Stimulated activated CD4-positive, alpha-beta T cell treated with anti-CD3 and anti-CD28 coated beads, Interleukin-1b, Interleukin-23, amount 100 ng/mL, for 24 hours (primary cell): Measurements from ENCODE around the gene ADAMTS17.

Experiments used
- DNase-seq, 4 experiments: peaks; one replicate each; pipeline ENCODE4 v3.0.0-alpha.2; 2020; ENCODE audit warnings: low read depth in 4 of 4, low spot score in 1 of 4

The ADAMTS17 gene

DNA sequence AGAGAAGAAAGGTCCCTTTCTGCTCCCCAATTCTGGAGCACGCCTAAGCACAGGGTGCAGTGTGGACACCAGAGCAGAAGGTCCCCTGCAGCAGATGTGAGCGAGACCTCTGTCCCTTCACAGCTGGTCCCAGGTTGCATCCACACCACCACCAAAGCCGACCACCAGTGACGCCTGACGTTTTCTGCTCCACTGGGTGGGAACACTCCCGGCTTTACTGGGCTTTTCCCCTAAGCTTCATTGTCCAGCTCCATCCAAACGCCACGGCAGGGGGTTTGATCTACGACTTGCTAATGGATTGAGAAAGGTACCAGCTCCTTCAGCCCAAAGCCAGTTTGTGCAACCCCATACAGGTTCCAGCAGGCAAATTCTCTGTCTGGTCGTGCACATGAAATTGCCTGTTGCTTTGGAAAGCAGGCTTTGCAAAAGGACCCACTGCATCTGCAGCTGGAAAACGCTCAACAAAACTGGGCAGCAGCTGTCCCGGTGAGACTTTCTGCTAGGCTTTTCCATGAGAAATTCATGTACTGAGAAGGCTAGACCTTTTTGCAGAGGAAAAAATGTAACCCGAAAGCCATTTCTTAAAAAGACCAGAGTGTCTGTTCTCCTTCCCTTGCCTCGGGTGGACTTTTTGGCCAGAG, 31.1 kb downstream of the ADAMTS17 start:
- no peak for DNase-seq

DNA sequence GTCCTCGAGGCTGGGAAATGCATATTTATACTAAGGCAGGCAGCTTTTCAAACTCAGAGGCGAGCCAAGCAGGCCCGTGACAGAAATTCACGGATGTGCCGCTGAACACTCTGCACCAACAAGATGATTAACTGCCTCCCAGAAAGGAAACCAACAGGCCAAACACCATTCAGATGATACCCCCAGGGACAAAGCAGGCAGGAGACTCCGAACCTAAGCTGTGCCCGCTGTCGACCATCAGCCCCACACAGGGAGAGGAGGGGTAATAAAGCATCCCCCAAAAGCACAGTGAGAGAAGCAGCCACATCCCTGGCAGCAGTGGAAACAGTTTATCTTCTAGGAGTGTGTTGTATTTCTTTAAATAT, 31.8 kb downstream of the ADAMTS17 start:
- DNase-seq = no peak

DNA sequence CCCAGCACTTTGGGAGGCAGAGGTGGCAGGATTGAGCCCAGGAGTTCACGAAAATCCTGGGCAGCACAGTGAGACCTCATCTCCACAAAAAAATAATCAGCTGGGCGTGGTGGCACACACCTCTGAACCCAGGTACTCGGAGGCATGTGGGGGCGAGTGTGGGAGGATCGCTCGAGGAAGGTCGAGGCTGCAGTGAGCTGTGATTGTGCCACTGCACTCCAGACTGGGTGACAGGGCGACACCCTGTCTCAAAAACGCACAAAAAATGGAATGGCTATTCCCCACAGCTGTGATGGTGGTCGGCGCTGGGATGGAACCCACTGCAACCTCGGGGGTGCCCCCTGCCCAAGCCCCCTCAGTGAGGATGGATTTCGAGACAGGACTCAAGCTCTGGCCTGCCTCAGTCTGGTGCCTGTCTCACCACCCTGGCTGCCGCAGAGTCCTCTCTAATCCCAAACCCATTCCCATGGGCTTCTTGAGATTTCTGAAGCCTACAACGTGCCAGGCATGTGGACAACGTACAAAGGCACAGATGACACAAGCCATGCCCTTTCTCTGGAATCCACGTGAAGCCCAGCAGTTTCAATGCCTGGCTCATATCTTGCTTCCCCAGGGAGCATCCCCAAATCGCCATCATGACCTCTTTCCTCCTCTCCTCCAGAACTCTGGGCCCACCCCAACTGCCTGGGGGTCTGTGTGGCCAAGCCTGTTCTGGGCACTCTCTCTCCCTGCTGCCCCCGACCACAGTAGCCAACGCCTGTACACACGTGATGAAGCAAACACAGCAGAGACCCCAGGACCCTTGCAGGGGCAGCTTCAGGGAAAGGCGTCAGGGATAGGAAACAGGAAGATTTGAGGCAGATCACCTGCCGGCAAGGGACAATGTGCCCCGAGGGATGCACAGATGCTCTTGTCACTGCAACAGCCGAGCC, 32.4 kb downstream of the ADAMTS17 start:
- no peak for DNase-seq

DNA sequence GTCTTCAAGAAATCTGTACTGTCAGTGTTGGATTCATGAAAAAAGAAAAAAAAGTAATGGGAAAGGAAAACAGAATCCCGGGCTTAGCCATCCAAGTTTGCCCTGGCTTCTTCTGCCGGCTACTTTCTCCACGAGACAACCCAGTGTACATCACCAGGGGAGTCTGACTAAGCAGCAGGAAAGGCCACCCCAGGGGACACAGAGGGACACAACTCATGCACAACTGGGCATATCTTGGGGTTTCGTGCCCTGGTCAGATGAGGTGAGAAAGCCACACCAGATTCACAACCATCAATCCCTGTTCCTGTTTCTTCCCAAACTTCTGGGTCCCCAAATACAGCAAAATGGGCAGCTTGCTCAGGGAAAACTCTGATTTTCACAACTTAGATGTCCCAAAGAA, 33.2 kb downstream of the ADAMTS17 start:
- DNase-seq = no peak

DNA sequence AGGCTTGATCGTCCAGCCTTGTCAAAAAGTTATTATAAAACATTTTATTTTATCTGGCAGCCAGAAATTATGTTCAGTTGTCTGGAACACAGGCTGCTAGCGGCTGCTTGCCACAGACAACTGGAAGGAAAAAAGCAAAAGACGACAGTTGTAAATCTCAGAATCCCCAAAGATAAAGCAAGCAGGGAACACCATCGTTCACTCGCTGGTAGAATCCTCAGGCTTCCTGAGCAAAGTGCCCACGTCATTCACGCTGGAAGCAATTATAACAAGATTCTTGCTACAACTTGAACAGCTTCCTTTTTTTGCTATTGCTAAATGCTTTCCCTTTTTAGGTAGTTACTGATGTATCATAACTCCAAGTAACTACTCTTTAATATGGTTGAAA, 33.6 kb downstream of the ADAMTS17 start:
- DNase-seq = no peak

DNA sequence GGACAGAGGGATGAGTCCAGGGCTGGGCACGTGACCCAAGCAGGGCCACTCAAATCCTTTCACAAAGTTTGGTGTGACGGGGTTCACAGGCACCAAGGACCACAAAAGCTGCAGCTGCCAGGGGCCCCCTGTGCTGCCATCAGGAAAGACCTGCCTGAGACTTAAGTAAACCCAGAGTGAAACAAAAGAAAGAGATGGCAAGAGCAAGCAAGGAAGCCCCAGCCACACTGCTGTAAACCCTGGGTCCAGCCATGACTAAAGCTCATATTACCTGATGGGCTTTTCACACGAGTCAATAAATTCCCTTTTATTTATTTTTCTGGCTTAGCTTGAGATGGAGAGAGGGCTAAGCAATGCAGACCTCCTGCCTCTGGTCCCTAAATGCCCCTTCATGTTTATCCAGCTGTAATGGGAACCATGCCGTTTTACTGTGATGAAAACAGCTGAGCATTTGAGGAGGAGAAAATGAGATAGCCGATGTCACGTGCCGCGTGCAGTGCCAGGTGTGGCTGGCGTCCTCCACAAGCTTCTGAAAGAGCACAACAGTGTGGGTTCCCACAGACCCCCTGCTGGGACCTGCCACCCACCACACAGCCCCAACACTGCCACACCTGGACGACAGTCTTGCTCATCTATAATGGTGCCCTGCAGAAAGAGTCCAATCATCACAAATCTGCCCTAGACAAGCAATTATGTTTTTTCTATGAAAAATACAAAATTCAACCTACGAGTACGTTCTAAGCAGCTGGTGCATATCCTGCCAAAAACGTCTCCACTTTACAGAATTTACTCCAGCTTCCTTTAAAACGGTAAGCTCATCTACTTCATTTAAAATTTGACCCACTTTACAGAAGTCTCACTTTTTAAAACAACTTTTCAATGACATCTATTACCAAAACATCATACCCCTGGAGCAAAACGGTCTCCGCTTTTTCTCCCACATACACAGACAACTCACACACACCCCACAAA, 34.2 kb downstream of the ADAMTS17 start:
- no peak for DNase-seq

DNA sequence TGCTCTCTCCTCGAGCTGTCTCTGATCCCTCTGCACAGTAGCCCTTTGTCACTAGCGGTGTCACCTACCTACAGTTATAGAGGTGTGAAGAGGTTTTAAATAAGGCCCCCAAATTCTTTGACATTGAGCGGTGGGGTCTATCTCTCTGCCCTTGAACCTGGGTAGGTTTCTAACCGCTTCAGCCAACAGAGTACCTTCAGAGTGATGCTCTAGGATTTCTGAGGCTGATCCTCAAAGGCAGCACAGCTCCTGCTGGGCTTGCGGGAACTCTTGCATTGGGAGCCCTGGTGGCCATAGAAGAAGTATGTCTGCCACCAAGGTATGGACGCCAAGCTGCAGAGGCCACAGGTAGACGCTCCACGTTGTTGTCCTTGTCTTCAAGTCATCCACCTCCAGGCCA, 35.7 kb downstream of the ADAMTS17 start:
- DNase-seq = no peak

DNA sequence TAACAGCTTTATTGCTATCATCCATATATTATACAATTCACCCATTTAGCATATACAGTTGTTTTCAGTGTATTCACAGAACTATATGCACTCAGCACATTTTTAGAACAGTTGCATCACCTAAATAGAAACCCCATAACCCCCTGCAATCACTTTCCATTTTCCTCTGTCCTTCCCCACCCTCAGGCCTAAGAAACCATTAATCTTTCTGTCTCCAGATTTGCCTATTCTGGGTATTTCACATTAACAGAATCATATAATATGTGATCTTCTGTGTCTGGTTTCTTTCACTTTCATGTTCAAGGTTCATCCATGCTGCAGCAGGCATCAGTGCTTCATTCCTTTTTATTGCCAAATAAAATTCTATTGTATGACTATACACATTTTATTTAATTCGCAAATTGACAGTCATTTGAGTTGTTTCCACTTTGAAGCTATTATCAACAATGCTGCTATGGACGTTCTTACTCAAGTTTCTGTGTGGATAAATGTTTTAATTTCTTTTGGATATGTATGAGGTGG, 39.8 kb downstream of the ADAMTS17 start:
- DNase-seq = no peak

DNA sequence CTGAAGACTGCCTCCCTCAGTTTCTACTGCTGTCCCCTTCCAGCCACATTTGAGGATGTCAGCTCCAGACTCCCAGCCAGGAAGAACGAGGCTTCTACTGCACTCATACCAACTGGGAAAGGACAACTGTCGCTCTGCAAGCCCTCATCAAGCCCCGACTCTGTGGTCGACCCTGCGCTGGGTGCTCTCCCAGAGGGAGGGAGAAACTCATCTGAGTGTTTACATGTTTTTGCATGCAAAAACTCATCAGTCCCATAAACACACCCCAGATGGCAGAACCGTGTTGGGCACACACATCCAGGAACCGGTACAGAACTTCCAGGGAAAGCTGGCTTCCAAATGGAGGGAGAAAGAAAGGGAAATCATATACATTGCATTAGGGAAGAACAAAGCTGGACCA, 43.5 kb downstream of the ADAMTS17 start:
- no peak for DNase-seq

DNA sequence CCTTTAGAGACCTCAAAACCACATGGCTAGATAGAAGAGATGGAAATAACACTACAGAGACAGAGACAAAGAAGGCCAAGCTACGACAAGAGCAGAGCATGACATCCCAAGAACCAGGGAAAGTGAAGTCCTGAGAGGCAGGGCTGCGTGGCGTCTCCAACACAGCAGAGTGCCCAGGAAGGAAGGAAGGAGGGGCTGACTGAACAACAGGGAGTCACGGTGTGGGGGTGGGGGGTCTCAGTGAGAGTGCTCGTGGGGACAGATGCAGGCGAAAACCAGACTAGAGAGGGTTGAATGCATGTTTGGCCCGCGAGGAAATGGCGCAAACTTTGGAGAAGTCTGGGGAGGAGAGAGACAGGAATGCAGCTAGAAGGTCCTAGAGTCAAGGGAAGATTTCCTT, 44.0 kb downstream of the ADAMTS17 start:
- DNase-seq = no peak

DNA sequence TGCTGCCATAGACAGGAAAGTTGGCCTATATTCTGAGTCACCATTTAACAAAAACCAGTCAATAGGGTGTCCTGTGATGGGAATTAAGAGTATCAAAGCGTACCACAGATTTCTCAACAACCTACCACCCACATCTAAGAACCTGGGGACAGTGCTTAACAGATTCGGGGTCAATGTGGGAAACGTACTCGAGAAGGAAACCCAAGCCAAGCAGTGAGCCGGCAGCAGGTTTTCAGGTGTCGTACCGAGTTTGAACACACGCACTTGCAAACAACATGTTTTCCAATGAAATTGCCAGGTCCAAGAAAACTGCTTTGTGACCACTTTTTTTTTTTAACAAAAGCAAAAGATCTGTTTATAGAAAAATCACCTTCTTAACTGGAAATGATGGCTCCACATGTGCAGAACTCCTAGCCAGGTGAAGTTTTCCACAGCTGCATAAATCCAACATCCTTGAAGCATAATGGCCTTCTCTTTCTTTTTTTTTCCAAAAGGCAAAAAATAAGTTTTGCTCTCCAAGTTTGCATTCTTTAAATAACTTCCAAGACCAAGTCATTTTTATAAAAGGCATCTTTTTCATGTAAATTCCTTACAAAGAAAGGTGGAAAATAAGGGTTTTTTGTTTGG, 45.7 kb downstream of the ADAMTS17 start:
- DNase-seq = no peak

DNA sequence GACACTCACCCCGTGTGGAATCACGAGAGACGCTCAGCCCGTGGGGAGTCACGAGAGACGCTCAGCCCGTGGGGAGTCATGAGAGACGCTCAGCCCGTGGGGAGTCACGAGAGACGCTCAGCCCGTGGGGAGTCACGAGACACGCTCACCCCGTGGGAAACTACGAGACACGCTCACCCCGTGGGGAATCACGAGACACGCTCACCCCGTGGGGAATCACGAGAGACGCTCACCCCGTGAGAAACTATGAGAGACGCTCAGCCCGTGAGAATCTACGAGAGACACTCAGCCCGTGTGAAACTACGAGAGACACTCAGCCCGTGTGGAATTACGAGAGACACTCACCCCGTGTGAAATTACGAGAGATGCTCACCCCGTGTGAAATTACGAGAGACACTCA, 49.8 kb downstream of the ADAMTS17 start:
- DNase-seq = no peak

DNA sequence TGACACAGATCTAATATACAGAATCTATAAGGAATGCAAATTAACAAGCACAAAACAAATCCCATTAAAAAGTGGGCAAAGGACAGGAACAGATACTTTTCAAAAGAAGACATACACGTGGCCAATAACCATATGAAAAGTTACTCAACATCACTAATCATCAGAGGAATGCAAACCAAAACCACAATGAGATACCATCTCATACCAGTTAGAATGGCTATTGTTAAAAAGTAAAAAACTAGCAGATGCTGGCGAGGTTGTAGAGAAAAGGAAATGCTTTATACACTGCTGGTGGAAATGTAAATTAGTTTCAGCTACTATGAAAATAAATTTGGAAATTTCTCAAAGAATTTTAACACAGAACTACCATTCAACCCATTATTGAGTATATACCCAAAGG, 50.7 kb downstream of the ADAMTS17 start:
- no peak for DNase-seq

DNA sequence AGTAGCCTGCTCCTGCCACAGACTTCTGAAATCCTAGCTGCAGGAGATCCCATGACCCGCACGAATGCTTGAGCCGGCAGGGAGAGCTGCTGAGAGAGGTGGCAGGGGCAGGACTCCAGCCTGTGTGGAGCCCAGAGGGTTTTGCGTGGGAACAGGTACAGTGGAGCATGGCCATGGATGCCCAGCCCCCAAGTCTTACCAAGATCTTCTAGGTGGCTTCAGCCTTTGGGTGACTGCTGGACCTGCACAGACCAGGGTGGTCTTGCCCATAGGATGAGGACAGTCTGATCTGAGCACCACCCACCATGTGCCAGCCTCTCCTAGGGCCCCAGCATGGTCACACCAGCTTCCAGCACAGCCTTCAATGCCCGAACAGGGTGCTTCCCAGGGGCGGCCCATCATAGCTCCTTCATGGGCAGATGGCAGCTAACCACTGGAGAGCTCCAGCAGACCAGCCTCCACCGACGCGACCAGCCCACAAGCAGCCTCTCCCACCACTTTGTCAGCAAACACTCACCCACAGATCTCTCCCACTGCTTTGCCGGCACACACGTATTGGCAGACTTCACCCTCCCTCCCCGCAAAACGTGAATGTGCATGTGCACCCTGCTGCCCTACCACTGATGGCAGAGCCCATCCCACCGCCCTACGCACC, 56.0 kb downstream of the ADAMTS17 start:
- no peak for DNase-seq

DNA sequence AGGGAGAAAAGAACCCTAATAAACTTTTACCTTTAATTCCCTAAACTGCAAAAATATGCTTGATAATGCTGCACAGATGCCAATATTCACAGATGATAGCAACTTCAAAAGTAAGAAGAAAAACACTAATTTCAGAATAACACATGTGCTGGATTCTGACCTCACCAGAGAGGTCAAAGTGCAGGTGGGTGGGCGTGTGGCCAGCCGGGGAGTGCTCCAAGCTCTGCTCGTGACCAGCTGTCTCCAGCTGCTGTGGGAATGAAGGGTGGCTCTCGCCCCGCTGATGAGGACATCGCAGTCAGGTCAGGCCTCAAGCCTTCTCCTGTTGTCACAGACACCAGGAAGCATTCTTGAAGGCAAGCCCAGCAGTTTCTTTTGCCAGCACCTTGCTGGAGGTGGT, 57.1 kb downstream of the ADAMTS17 start:
- DNase-seq = no peak

DNA sequence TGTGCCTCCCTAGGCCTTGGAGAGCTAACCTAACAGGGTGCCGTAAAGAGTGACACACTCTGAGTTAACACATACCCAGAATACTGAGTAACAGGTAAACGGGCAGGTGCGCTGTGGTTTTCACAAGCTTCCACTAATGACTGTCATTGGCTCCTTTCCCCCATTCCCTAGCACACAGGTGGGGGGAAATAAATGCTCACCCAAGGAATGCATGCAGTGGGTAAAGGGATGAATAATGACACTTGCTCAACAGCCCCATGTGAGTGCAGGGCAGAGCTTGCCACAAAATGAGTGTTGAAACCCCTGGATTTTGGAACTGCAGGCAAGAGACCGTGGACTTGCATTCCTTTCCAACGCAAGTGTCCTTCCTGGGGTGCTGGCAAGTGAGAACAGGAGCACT, 57.6 kb downstream of the ADAMTS17 start:
- DNase-seq = no peak

DNA sequence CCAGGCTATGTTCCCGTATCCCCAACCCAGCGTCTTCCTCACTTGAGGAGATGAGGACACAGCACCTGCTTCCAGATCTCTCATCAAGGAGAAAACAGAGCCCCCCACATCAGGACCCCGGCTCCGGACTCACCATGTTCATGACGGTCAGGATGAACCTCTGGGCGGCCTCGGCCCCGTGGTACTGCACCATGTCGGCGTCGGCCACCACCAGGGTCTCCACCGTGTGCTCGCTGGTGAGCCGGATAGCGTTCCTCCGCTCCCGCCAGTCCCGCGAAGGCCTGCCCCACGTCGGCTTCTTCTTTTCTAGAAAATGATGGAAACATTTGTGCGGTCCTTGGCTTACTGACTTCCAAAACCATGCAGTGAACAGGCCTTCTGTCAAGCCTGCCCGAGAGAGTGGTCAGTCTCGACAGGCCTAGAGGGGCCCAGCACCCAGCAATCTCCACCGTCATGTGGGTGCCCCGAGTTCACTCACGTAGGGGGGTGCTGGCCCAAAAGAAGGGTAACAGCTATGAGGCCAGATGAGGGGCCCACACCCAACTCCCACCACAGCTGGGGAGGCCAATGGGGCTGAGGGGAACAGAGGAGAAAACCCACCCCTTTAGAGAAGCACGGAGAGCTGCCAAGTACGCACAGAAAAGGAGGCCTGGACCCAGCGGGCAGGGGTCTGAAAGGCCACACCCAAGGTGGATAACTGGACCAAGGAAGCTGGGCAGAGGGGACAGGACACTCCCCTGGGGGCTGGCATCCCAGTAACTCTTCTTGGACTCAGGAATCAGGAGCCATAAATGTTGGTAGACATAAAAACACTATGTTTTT, 60.5 kb downstream of the ADAMTS17 start:
- no peak for DNase-seq

DNA sequence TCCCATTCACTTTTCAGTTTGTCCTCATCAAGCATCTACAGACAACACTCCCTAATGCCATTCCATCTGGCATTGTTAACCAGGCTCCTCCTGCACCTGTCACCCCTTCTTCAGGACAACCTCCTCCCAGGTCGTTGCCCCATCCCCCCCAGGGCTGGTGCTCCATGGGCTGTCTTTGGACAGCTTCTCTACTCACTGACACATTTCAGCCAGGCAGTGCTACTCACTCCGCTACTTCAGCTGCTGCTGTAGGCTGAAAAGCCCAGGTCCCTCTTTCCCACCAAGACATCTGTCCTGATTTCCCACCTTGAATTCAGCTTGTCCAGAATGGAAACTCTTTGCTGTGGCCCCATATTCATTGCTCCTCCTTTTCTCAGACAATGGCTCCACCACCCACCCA, 61.9 kb downstream of the ADAMTS17 start:
- DNase-seq = no peak

DNA sequence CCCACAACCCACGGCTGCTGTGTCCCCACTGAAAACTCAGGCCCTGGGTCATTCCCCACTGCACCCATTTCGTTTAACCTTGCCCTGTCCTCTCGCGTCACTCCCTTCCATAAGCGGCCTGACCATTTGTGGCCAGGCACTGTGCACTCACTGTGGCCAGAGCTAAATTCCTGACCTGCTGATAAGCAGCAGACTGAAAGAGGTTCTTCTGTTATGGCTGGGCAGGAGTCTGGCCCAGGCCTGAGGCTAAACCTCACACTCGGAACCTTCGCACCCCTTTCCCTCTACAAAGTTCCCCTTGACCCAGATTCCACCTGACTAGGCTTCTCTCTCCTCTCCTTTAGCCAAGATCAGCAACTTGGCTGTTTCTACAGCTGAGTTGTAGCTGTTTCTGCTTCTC, 62.3 kb downstream of the ADAMTS17 start:
- no peak for DNase-seq
